ENCODE data around the gene SUMO1.

DNA sequence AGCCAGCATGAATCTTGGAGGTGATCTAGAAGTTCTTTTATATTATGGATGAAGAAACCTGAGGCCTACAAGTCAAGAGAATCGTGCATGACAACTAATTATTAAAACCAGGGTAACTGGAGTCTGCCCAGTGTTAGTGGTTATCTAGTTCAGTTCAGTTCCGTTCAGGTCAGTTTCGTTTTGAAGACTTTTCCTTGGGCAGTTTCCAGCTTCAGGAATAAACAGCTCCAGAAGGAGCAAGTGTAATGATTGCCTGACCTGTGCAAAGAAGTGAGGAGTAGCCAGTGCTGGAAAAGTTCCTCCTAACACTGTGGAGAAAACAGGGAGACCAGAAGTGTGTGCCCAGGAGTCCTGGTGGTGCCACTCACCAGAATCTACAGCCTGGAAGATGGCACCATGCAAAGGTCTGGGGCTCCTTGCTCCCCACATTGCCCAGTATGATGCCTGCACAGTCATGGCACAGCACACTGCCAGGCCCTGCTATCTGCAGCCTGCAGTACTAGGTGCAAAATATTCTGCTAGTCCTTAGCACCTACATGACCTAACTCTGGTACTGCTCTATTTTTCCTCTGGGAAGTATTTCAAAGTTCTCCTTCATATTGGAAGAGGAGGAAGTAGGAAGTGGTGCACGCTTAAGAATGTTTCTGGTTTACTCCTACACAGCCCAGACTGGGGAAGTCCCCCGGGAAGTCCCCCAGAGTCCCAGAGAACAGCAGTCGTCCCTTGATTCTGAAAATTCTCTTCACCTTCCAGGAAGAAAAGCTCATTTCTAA, 65.8 kb downstream of the SUMO1 start:
- TF ChIP-seq, protein P1, sequence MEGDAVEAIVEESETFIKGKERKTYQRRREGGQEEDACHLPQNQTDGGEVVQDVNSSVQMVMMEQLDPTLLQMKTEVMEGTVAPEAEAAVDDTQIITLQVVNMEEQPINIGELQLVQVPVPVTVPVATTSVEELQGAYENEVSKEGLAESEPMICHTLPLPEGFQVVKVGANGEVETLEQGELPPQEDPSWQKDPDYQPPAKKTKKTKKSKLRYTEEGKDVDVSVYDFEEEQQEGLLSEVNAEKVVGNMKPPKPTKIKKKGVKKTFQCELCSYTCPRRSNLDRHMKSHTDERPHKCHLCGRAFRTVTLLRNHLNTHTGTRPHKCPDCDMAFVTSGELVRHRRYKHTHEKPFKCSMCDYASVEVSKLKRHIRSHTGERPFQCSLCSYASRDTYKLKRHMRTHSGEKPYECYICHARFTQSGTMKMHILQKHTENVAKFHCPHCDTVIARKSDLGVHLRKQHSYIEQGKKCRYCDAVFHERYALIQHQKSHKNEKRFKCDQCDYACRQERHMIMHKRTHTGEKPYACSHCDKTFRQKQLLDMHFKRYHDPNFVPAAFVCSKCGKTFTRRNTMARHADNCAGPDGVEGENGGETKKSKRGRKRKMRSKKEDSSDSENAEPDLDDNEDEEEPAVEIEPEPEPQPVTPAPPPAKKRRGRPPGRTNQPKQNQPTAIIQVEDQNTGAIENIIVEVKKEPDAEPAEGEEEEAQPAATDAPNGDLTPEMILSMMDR (IDR thresholded peaks at IDR 0.05) = no peak
- TF ChIP-seq POLR2A (IDR thresholded peaks at IDR 0.05; ENCODE audit: low read length) (no peak), CEBPB (IDR thresholded peaks at IDR 0.05) (no peak), CBX2 (IDR thresholded peaks at IDR 0.05; ENCODE audit: borderline replicate concordance, low read depth) (no peak), NFE2L2 (conservative IDR thresholded peaks at IDR 0.05; ENCODE audit: low read length) (no peak), RAD21 (conservative IDR thresholded peaks at IDR 0.05 in 1 of 2, IDR thresholded peaks at IDR 0.05 in 1 of 2) (no peak), HOXA7 (CRISPR knock-in tag; IDR thresholded peaks at IDR 0.05) (no peak), EP300 (IDR thresholded peaks at IDR 0.05) (no peak), JUN (IDR thresholded peaks at IDR 0.05) (no peak), NR3C1 (IDR thresholded peaks at IDR 0.05) (no peak), SREBF2 (IDR thresholded peaks at IDR 0.05) (no peak), KDM5A (IDR thresholded peaks at IDR 0.05) (no peak)
- TF ChIP-seq, protein P2, sequence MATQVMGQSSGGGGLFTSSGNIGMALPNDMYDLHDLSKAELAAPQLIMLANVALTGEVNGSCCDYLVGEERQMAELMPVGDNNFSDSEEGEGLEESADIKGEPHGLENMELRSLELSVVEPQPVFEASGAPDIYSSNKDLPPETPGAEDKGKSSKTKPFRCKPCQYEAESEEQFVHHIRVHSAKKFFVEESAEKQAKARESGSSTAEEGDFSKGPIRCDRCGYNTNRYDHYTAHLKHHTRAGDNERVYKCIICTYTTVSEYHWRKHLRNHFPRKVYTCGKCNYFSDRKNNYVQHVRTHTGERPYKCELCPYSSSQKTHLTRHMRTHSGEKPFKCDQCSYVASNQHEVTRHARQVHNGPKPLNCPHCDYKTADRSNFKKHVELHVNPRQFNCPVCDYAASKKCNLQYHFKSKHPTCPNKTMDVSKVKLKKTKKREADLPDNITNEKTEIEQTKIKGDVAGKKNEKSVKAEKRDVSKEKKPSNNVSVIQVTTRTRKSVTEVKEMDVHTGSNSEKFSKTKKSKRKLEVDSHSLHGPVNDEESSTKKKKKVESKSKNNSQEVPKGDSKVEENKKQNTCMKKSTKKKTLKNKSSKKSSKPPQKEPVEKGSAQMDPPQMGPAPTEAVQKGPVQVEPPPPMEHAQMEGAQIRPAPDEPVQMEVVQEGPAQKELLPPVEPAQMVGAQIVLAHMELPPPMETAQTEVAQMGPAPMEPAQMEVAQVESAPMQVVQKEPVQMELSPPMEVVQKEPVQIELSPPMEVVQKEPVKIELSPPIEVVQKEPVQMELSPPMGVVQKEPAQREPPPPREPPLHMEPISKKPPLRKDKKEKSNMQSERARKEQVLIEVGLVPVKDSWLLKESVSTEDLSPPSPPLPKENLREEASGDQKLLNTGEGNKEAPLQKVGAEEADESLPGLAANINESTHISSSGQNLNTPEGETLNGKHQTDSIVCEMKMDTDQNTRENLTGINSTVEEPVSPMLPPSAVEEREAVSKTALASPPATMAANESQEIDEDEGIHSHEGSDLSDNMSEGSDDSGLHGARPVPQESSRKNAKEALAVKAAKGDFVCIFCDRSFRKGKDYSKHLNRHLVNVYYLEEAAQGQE (IDR thresholded peaks at IDR 0.05) = no peak
- TF ChIP-seq, protein P3, sequence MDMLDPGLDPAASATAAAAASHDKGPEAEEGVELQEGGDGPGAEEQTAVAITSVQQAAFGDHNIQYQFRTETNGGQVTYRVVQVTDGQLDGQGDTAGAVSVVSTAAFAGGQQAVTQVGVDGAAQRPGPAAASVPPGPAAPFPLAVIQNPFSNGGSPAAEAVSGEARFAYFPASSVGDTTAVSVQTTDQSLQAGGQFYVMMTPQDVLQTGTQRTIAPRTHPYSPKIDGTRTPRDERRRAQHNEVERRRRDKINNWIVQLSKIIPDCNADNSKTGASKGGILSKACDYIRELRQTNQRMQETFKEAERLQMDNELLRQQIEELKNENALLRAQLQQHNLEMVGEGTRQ (IDR thresholded peaks at IDR 0.05) = no peak

Data from A549 (cell line).